ENCODE measurements around the gene PITX1.

PITX1 gene

DNA sequence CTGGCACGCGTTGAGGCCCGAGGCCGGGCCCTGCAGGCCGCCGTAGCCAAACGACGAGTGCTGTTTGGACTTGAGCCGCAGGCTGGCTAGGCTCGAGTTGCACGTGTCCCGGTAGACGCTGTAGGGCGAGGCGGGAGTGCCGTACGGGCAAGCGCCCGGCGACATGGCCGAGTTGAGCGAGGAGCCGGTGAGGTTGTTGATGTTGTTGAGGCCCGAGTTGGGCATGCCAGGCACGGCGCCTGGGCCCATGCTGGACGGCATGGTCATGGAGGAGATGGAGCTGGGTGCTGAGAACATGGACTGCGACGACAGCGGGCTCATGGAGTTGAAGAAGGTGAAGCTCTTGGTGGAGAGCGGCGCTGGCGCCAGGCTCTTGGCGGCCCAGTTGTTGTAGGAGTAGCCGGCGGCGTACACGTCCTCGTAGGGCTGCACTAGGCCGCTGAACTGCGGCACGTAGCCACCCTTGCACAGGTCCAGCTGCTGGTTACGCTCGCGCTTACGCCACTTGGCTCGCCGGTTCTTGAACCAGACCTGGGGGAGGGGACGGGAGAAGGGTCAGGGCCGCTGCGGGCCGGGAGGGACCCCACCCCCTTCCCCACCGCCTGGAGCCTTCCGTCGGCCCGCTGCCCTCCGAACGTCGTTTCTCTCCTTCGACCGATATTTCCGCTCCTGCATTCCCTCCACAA, 5.1 kb downstream of the PITX1 start:
- peak; percentile 80 for DNase-seq

DNA sequence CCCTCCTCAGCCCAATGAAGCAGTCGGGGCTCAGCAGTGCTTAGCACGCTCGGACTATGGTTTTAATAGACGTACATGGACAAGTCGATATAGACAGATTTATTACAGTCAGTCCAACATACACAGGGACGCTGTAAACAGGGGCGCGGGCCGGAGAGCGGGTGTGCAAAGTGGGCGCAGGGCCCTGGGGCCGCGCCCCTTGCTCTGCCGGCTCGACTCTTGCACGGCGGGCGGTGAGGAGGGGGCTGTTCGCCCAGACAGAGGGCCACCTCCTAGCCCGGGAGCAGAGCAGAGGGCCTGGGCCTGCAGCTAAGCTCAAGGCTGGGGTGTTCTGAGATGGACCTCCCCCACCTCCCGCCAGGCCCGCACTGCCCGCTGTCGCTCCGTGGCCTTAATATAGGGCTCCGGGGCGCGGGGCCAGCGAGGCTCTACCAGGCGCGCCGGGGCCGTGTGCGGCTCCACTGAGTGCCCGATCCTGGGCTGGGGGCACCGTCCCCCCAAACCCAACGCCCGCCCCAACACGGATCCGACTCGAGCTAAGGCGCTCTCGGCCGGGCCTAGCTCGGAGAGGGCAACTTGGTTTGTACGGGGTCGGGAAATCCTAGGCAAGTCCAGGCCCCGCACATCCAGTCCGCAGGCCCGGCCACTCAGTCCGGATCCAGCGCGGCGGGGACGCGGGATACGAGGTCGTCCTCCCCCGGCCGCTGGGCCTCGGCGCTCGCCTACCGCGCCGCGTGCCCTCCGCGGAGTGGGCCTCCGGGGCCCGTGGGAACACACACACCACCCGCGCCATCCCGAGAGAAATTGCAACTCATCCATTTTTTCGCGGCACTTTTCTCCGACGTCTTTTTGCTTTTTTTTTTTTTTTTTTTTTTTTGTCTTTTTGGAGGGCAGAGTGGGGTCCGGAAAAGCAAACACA, 6.1 kb downstream of the PITX1 start:
- peak; percentile 65 for DNase-seq

DNA sequence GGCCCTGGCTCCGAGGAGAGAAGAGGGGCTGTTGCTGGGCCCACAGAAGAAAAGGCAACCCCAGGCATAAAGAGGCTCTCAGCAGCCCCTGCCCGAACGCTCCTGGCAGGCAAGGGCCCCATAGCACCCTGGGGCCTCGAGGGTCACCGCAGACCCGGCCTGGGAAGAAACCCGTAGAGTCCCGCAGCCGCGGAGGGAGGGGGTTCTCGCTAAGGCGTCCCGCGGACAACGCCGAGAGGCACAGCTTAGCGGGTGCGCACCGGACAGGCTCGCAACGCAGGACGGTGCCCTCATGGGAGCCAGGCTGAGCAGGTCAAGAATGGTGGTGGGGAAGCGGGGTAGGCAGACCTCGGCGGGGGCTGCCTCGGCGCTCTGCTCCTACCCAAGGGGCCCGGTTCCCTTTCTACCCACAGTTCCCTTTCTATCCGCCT, 6.7 kb downstream of the PITX1 start:
- peak; percentile 59 for DNase-seq

DNA sequence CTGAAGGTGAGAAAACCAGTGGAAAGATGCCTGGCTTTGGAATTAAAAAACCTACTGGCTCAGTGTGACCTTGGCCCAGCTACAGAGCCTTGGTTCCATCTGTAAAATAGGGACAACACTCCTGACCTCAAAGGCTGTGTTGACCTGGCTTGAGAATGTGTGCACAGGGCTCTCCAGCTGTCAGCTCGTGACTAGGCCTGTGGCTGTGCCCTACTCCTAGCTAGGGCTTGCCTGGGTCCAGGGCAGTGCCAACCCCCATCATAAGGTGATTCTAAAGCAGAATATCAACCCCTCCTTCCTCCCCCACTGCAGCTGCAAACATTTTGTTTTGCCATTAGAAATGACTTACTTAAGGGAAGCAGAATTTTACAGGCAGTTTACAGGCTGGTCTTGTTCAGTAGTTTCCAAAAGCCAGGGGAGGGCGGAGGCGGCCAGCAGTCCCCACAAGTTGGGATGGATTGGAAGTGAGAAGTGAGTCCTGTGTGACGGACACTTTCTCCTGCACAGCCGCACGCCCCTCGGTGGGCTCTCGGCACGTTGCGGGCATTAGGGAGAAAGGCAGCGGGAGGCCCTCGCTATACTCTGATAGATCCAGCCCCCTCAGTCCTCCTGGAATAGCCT, 7.3 kb downstream of the PITX1 start:
- no peak for DNase-seq

DNA sequence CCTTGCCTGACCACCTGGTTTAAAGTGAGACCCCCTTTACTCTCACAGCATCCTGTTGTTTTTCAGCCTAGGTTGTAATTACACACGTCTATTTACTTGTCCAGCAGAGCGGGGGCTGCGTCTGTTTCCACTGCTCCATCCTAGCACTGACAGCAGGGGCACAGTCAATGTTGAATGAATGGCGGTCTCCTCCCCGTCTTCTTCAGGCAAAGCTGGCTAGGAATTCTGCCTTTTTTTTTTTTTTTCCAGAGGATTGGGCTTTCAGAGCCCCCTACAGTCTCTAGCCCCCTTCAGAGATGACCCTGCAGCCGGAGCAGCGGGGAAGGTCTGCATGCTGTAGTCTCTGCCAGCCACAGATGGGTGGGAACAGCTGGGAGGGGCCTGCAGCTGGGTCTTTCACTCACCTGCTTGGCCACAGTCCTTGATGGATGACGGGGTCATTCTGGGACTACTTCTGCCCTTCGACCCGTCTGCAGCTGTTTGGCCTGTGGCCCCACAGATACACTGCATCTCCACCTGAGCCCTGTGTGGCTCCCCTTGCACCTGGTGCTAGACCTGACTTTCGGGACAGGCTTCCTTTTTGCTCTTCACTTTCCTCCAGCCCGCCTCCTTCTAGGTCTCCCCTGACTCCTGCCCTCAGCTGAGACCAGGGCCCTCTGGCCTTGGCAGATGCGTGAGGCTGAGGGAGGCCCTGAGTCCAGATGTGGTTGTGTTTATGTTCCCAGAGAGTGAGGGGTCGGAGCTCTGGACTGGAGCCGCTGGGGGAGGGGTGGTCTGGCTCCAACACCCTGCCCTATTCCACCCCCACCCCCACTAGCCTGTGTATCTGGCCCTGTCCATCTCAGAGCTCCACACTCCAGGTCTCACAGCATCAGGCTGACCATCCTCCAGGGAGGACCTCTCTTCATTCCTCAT, 8.0 kb downstream of the PITX1 start:
- DNase-seq: no peak

DNA sequence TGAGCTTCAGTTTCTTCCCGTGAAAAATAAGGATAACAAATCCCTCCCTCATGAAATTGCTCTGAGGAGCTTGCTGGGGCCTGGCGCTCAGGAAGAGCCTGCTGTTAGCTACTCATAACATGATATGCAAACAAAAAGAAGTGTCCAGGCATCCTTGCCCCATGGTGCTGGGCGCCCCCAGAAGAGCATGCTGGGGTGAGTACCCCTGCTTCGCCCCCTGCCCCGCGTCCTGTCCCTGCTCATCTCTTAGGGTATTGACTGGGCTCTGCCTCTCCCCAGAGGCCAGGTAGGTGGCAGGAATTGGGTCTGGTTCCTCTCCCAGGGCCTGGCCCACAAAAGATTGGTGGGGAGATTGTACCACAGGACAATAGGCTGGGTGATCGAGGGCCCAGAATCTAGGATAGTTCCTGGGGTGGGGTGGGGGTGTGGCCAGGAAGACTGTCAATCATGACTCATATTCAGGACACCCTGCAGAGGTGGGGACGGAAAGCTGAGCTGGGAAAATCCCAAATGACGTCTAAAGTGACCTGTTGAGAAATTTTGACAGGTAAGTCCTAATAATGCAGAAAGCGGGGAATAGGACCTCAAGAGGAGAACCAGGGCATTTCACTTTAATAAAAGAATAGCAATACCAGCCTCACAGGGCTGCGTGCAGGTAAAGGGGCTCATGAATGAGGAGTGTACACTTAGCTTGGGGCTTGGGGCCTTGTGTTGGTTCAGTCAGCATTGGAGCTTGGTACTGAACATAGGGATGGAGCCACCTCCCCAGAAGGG, 8.9 kb downstream of the PITX1 start:
- DNase-seq: no peak

DNA sequence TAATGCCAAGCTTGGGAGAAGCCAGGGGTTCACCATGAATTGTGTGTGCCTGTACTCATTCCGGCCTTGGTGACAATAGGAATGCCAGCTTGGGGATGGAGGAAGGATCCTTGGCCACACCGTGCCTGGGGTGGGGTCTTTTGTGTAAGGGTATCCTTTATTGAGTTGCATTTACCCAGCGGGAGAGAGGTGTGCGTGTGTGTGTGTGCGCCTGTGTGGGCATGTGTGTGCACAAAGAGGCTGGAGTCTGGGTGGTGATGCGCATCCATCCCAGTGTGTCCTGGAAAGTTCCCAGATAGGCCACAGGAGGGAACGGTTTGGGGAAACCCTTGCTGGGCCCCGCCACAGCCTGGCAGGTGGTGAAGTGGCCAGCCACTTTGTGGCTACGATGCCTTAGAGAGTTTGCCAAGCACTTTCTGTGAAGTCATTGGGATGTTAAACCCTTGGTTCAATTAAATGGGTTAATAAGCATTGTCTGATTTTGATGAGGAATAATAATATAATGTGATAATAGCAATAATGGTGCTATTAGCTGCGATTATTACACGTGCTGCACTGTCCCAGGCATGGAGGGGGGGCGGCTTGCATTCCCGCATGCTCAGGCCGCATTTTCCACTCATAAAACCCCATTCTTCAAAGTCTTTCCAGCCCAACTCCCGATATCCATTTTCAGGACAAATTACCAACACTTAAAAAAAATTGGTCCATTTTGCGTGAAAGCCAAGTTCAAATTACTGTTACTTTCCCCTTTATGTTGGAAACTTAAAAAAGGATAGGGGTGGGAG, 13.7 kb downstream of the PITX1 start:
- no peak for DNase-seq

DNA sequence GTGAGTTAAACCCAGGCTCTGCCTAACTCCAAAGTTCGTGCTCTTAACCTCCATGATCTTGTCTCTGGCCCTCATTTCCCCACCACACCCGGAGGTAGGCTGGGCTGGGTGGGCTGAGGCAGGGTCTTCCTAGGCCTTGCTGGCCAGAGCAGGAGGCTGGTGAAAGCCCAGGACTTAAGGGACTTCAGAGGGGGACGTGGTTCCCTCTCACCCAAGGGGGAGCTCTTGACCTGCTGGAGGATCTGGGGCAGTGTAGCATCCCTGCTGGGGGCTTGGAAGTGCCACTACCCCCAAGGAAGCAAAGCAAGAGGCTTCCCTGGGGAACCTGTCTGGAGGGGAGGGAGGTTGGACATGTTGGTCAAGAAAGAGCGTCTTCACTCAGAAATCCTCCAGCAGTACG, 14.7 kb downstream of the PITX1 start:
- no peak for DNase-seq

DNA sequence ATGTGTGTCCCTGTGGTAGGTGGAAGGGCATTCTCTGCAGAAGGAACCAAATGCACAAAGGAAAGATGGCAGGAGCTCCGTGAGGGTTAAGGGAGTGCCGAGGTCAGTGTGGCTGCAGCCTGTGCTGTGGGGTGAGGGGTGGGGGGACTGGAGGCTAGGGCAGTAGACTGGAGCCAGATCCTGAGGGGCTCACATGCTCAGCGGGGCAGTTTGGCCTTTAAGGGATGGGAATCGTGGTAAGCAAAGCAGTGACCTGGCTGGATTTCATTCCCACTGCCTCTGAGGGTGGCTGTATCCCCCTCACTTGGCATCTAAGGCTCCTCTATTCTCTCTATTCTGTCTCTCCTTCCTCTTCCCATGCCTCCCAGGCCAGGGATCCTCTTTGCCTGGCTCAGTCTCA, 15.6 kb downstream of the PITX1 start:
- no peak for DNase-seq

DNA sequence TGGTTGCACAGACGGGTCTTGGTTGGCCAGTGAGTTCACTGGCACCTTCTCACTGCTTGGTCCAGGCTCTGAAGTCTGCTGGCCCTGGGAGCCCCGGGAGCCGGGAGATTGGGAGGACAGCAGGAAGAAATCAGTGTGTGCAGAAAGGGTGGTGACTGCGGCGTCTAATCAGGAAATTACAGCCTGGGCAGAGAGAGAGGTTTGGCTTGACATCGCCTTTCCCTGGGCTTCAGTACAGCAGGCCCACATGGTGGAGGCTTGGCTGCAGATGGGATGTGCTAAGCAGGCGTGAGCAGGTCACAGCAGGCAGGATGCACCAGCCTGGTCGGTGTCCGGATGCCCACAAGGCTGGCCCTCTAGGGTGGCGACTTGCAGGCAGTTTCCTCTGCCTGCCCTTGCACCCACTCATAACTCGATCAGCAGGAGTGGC, 17.2 kb downstream of the PITX1 start:
- DNase-seq: no peak

DNA sequence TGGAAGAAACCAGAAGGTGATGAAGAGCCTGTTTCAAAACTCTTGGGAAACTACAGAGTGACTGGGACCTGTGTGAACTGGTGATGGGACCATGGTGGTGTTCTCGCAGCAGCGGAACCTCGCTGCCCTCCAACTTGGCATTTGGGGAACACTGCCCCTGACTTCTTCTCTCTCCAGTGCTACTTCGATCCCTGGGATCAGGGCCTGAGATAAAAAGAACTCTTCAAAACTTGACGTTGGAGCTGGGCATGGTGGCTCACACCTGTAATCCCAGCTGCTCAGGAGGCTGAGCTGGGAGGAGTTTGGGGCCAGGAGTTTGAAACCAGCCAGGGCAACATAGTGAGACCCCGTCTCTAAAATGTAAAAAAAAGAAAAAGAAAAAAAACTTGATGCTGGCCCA, 18.1 kb downstream of the PITX1 start:
- no peak for DNase-seq

DNA sequence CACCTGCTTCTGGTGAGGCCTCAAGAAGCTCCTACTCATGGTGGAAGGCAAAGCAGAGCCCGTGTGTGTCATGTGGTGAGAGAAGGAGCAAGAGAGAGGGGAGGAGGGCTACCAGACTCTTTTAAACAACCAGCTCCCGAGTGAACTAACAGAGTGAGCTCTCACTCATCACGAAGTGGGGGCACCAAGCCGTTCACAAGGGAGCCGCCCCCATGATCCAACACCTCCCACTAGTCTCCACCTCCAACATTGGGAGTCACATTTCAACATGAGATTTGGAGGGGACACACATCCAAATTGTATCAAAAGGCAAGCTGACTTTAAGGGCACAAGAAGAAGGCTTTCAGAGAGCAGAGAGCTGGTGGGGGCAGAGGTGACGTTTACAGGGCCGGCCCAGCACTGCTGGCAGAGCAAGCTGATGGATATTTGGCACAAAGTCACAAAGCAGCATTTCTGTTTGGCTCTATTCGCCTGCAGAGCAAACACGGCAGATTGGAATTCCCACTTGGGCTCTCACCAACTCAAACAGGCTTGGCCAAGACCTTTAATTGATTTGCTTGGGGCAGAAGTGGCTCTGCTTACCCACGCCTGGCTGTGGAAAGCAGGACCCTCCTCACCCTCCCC, 20.0 kb downstream of the PITX1 start:
- DNase-seq: no peak

DNA sequence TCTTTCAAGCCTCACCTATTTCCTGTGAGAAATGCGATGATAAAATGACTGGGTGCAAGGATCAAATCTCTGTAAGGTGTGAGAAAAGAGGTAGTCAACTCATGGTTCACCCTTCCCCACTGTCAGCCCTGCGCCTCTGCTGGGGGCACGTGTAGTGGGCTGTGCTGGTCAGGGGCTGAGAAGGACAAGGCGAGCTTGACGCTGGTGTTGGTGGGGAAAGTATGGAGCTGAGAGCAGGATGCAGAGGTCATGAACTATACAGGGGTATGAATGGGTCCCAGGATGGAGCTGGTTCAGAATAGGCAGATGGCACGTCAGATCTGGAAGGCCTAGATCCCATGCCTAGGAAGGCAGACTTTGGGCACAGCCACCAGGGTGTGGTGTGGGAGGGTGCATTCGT, 20.6 kb downstream of the PITX1 start:
- DNase-seq: no peak

DNA sequence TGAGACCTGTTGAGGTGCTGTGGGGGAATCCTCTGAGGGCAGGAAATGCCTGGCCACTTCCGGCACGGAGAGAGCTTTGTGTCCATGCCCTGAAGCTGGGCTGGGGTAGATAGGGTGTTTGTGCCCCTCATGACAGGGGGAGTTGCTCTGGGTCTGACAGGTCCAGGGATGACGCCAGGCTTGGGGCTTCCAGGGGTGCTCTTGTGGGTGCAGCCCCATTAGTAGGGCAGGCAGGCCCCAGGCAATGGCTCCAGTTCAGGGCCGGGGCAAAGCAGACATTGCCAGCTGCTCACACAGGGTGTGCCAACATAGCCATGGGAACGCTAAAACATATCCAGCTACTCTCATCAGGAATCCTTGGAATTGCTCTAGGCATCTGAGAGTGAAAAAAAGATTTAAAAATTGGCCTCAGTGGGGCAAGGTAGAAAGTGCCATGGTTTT, 21.1 kb downstream of the PITX1 start:
- DNase-seq: no peak

DNA sequence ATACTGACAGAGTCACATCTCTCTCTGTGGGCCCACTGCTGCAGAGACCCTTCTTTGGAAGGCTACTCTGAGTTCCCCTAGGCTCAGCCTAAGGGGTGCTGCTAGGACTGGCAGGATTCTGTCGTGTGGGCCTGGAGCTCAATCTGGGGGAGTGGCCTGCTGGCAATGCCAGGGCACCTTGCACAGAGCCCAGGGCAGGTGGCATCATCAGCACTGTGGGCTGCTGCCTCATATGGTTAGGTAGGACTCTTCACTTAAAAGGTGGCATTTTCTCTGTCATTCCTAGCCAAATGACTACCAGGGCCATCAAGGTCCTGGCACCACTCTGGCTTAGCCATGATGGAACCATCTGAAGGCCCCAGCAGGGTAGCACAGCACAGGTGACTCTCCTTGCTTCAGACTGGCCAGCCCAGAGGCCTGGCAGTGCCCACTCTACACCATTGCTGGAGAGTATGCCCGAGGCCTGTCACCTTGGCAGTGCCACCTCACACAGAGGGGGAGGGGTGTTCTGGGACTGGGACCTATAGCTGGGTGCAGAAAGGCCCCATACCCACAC, 21.9 kb downstream of the PITX1 start:
- DNase-seq: no peak

DNA sequence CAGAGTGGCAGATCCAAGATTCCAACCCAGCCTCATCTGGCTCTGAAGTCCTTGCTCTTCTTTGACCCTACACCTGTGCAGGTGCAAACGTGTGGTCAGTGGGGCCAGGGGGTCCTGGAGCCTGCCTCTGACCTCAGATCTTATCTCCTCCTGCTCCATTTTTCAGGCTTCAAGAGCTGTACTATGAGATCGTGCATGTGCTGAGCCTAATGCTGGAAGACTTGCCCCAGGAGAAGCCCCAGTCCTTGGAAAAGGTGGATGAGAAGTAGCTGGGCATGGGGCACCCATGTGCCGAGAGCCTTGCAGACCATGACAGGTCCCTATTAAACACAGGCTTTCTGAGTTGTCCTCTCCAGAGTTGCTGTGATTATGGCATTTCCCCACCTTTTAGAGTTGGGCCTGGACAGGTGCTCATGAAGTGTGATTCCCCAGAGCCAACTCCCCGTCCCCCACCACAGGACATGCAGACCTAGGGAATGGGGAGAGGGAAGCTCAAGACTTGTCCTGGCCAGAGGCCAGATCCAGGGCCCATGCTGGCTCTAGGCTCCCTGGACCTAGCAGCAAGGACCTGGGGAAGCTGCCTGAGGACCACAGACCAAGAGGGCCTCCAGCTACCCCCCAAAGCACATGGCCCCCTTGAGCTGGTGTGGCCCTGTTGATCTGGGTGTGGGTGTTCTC, 22.5 kb downstream of the PITX1 start:
- no peak for DNase-seq

DNA sequence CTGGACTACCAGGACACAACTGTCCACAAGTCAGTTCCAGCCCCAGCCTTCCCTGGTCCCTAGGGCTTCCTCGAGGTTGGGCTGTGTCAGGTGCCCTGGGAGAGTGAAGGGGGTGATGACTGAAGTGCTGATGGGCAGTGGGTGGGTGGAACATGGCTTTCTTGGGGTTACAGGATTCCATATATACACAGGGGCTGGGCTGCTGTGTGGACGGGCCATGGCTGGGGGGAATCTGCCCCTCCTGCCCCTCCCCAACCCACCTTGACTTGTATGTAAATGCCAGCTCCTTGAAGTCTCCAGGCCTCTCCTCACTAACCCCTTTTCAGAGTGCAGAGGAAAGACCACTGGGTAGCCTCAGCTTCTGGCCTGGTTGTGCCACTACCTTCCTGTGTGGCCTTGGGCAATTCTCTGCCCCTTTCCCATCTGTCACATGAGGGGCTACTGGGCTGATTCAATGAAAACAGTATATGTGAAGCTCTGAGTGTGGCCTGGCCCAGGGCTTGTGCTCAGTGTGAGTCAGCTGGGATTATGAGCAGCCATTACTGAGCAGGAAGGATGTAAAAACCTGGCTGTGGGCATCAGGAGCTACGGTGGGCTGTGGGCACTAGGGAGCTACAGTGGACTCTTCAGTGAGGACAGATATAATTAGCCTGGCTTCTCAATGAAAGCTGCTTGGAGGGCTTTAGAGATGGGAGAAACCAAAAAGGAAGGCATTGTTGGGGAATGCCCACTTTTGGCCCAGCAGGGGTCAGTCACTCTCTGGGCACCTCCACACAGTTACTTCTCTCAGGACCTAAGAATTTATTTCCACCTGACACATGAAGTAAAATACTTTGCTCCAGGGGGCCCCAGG, 23.3 kb downstream of the PITX1 start:
- DNase-seq: no peak

Data from right kidney (tissue), 1 donor.